22Rv1 (cell line): ENCODE measurements around the gene FERMT2.

Experiments
- CTCF ChIP-seq: fragments of 450-650 bp; IDR thresholded peaks from 2 replicates; pipeline ENCODE4 v1.5.1; 2017; ENCODE audit warnings: mild to moderate bottlenecking
- ZFX ChIP-seq: fragments of 450-650 bp; IDR thresholded peaks from 2 replicates; pipeline ENCODE4 v1.6.1; 2017; ENCODE audit warnings: antibody characterized with exemption, borderline replicate concordance

DNA sequence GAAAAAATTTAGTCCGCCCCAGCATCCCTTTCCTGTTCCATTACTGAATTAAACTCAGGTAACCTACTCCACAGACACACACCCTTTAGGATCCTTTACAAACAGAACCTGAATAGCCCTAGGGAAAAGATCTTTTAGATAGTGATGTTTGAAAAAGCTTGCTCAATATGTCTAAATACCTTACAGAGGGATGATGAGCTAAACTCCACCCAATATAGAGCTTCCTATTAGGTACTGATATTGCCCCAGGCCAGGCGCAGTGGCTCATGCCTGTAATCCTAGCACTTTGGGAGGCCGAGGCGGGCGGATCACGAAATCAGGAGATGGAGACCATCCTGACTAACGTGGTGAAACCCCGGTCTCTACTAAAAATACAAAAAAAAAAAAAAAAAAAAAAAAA lies 50.1 kb downstream of the FERMT2 start:
- TF ChIP-seq CTCF (no peak), ZFX (no peak)
